Caki2 (cell line): ENCODE data around the gene DSE. TPM values are rescaled to one million over a fixed set of nuclear protein-coding genes. Genes with fewer than 3 reads are reported as not detected.
A peak's percentile ranks its signal among the peaks of the same experiment; 100 is the strongest.
"Not testable (repeated sequence)": the region's sequence is repeated elsewhere in the genome, so short reads cannot be mapped to it uniquely, and the experiment has no call there.

Experiments
- DNase-seq: peaks from one replicate; pipeline ENCODE4 v3.0.0-alpha.2; 2015; ENCODE audit warnings: low read depth
- in situ Hi-C: cut with HindIII; loops from 2 replicates; pipeline ENCODE4 v1.10.0; 2016; ENCODE audit warnings: low sequenced_read_pairs, low pct_unique_long_range_greater_than_20kb, mixed read lengths
- total RNA-seq: library from RNA; depleted of rRNA; stranded (reverse); fragments of >200 nt; shearing (Covaris generic); gene quantifications from 2 replicates; pipeline ENCODE4 v1.2.3, GENCODE V29; 2014; ENCODE audit warnings: low replicate concordance; rRNA removed

Gene DSE
- 10.6 and 15.6 TPM in 2 replicates for total RNA-seq

DNA sequence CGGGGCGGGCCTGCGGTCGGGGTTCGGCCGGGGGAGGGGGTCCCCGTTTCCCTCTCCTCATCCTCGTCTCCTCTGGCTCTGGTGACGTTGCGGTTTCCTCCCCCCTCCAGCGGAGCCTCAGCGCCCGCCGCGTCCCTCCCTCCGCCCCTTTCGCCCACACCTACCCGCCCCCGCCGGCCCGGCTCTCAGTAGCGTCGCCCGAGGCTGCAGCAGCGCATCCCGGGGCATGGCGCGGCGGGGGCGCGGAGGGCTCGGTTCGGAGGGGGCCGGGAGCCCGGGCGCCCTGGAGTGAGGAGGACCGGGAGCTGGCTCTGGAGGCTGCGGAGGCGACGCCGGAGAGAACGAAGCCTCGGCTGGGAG, at the start of gene DSE:
Gene DSE (plus strand): TSS at position 188 of the 360 bp plus-strand sequence. CDS start 28,304 bp downstream, outside the sequence.
- in situ Hi-C loops: no loop called here
- peak; percentile 53 for DNase-seq

GRCh38 chr6:116321933-116322332, 48.8 kb upstream of the DSE start:
- DNase-seq, in situ Hi-C loops: not testable (repeated sequence)

DNA sequence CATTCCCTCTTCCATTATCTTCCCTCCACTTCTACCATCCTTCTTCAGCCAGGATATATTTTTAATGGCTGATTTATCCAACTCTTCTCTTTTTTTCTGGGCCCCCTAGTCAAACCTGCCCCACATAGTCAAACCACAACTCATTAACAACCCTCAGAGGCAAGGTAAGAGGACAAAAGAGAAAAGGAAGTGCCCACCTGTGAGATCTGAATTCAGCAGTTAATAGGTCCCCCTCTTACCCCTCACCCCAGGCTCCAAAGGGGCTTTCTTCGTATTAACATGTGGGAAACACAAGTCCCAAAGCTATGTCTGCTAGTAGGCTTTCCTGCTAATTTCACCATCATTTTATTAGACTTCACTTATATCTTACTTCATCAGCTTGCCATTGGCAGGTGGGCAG, 46.9 kb upstream of the DSE start:
- no peak for DNase-seq
- in situ Hi-C loops: no loop called here

- in situ Hi-C loops, DNase-seq: not testable (repeated sequence)
Observed at GRCh38 chr6:116325634-116326132, 45.1 kb upstream of the DSE start.

GRCh38 chr6:116326181-116326671, 44.5 kb upstream of the DSE start:
- DNase-seq: no peak
- in situ Hi-C loops: no loop called here

- in situ Hi-C loops: no loop called here
- DNase-seq: no peak
Observed at GRCh38 chr6:116326996-116327395, 43.8 kb upstream of the DSE start.

GRCh38 chr6:116327803-116328527, 42.8 kb upstream of the DSE start:
- in situ Hi-C loops: no loop called here
- no peak for DNase-seq

GRCh38 chr6:116328528-116328903, 42.2 kb upstream of the DSE start:
- in situ Hi-C loops: no loop called here
- DNase-seq: no peak

DNA sequence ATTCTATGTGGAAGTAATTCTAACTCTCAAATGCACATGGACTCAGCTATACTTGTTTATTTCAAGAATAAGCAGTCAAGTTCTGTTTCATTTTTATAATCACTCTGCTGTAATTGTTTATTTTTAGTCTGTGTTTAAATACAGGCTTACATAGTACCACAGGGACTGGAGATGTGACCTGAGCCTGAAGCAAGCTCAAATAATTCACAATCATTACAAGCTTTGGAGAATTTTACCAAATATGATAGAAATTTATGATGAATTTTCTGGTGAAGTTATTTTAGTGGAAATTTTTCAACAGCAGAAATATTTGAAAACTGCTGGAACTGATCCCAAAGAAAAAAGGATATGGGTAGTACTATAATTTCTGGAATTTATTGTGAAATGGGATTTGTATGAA, 41.6 kb upstream of the DSE start:
- in situ Hi-C loops: no loop called here
- DNase-seq: no peak

GRCh38 chr6:116330511-116330910, 40.2 kb upstream of the DSE start:
- no peak for DNase-seq
- in situ Hi-C loops: no loop called here

DNA sequence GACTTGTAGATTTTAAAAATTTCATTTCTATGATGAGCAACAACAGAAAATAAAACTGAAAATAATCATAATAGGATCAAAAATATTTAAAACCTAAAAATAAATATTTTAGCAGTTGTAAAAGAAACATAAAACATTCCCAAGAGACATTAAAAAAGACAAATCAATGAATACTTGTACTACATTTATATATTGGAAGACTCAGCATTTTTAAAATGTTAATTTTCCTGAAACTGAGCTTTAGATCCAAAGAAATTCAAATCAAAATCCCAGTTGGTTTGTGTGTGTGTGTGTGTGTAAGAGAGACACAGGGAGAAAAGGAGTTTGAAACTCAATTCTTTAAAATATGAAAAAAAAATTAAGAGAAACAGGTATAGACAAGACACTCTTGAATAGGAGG, 38.7 kb upstream of the DSE start:
- in situ Hi-C loops: no loop called here
- DNase-seq: no peak

GRCh38 chr6:116334638-116335409, 35.9 kb upstream of the DSE start:
- in situ Hi-C loops, DNase-seq: not testable (repeated sequence)

DNA sequence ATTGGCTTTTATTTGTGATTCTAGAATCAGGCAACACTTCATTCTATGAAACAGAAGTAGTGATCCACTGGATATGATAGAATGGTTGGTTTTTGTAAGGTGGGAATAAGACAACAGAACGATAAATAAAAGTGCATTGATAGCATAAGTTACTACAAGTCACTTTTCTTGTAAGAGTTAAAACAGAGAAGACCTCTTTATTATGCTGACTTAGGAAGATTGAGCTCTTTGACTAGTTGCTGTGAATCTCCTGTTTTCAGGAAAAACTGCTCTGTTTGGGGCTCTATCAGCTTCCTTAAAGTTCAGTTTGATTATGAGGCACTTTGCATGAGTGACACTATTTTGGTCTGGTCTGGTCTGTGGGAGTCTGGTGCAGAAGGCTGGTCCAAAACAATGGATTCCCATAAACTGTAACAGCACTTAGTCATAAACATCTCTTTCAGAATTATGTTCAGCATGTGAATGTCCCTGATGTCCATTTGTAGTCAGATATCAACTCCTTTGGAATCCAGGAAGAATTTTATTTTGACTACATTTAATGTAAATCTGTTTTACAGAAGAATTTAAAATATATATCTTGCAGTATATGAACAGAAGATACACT, 35.0 kb upstream of the DSE start:
- no peak for DNase-seq
- in situ Hi-C loops: no loop called here

- DNase-seq: no peak
- in situ Hi-C loops: no loop called here
Observed at GRCh38 chr6:116338943-116339342, 31.8 kb upstream of the DSE start.

GRCh38 chr6:116340625-116341024, 30.1 kb upstream of the DSE start:
- DNase-seq, in situ Hi-C loops: not testable (repeated sequence)

GRCh38 chr6:116349216-116349615, 21.5 kb upstream of the DSE start:
- in situ Hi-C loops: no loop called here
- DNase-seq: no peak

GRCh38 chr6:116351101-116351500, 19.6 kb upstream of the DSE start:
- no peak for DNase-seq
- in situ Hi-C loops: no loop called here

- peak; percentile 44 for DNase-seq
- in situ Hi-C loops: no loop called here
Observed at GRCh38 chr6:116352515-116353471, 18.0 kb upstream of the DSE start.
